Measurements from ENCODE around the gene BMPR1A. TPM values are rescaled to one million over a fixed set of nuclear protein-coding genes. Genes with fewer than 3 reads are reported as not detected.
A peak's percentile ranks its signal among the peaks of the same experiment; 100 is the strongest.

Gene BMPR1A
- total RNA-seq, 6 experiments from 2014 or later = 9.9 to 20.4 (median 12.4) TPM

DNA sequence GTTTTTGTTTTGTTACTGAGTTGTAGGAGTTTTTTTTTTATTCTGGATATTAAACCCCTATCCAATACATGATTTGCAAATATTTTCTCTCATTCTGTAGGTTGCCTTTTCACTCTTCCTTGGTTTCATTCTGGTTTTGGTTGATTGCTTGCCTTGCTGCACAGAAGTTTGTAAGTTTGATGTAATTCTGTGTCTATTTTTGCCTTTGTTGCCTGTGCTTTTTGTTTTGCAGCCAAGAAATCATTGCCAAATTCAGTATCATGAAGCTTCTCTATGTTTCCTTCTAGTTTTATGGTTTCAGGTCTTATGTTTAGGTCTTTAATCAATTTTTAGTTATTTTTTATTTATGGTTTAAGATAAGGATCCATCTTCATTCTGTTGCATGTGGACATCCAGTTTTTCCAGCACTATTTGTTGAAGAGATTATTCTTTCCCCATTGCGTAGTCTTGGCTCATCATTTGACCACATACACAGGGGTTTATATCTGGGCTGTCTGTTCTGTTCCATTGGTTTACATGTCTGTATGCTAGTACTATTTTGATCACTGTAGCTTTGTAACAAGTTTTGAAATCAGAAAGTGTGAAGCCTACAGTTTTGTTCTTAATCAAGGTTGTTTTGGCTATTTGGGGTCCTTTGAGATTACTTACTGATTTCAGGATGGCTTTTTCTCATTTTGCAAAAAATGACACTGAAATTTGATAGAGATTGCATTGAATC lies 26.4 kb downstream of the BMPR1A start:
- 63% methylated on average over 1 of the region's 1 CpG for WGBS (ENCODE audit: insufficient coverage, low coverage, low lambda C conversion rate, missing lambda C conversion rate)
- H3K4me3 ChIP-seq = no peak overlapping the region
- ATAC-seq (no peak), DNase-seq (no peak)
- no peaks in the 10 kb centered on the region for H3K9me3 ChIP-seq
- H3K27me3 ChIP-seq = no peaks in the 10 kb centered on the region
- peaks cover 0 to 8% (median 4%) of the 10 kb centered on the region in 4 donors for H3K4me1 ChIP-seq
- TF ChIP-seq, protein P1, sequence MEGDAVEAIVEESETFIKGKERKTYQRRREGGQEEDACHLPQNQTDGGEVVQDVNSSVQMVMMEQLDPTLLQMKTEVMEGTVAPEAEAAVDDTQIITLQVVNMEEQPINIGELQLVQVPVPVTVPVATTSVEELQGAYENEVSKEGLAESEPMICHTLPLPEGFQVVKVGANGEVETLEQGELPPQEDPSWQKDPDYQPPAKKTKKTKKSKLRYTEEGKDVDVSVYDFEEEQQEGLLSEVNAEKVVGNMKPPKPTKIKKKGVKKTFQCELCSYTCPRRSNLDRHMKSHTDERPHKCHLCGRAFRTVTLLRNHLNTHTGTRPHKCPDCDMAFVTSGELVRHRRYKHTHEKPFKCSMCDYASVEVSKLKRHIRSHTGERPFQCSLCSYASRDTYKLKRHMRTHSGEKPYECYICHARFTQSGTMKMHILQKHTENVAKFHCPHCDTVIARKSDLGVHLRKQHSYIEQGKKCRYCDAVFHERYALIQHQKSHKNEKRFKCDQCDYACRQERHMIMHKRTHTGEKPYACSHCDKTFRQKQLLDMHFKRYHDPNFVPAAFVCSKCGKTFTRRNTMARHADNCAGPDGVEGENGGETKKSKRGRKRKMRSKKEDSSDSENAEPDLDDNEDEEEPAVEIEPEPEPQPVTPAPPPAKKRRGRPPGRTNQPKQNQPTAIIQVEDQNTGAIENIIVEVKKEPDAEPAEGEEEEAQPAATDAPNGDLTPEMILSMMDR (IDR thresholded peaks at IDR 0.05) = no peak
- no peak for TF ChIP-seq POLR2A (IDR thresholded peaks at IDR 0.05)
- H3K36me3 ChIP-seq = no peaks in the 10 kb centered on the region
- no peak overlapping the region for H3K27ac ChIP-seq
- intact Hi-C loops (cut with DNase I) = no loop called here

DNA sequence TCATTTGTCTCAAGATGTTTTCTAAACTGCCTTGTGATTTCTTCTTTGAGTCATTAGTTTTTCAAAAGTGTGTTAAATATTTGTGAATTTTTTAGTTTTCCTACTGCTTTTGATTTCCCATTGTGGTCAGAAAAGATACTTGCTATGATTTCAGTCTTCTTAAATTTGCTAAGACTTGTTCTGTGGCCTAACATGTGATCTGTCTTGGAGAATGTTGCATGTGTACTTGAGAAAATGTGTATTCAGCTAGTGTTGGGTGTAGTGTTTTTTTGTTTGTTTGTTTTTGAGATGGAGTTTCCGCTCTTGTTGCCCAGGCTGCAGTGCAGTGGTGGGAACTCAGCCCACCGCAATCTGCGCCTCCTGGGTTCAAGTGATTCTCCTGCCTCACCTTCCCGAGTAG lies 28.6 kb downstream of the BMPR1A start:
- no peak overlapping the region for H3K27ac ChIP-seq
- ATAC-seq = no peak
- no peaks in the 10 kb centered on the region for H3K9me3 ChIP-seq
- H3K4me1 ChIP-seq = no peaks in the 10 kb centered on the region
- H3K27me3 ChIP-seq = no peaks in the 10 kb centered on the region
- WGBS (ENCODE audit: insufficient coverage, low coverage, low lambda C conversion rate, missing lambda C conversion rate) = 96% methylated on average over 4 of the region's 4 CpGs
- no peak overlapping the region for H3K4me3 ChIP-seq
- no peaks in the 10 kb centered on the region for H3K36me3 ChIP-seq
- DNase-seq = no peak
- no peak for TF ChIP-seq POLR2A (IDR thresholded peaks at IDR 0.05)
- TF ChIP-seq, protein P1 (IDR thresholded peaks at IDR 0.05) = no peak
- intact Hi-C loops (cut with DNase I) = no loop called here

DNA sequence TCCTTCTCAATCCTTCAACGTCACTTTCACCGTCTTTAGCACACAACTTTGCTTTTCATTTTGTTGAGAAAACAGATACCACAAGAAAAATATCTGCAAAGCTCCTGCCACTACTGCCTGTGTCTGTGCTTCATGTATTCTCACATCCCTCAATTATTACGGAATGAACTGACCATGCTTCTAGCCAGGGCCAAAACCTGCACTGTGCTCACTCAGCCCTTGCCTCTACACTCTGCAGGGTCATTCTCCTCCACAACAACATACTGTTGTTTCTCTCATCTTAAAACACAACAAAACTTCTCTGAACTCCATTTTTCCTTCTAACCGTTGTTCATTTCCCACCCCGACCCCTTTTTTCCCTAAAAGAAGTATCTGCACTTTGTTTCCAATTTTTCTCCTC lies 29.5 kb downstream of the BMPR1A start:
- Histone ChIP-seq H3K9me3 (no peaks in the 10 kb centered on the region), H3K36me3 (no peaks in the 10 kb centered on the region), H3K27ac (no peak overlapping the region), H3K4me3 (no peak overlapping the region), H3K4me1 (no peaks in the 10 kb centered on the region), H3K27me3 (no peaks in the 10 kb centered on the region)
- intact Hi-C loops (cut with DNase I) = no loop called here
- TF ChIP-seq, protein P1 (IDR thresholded peaks at IDR 0.05) = no peak
- TF ChIP-seq POLR2A (IDR thresholded peaks at IDR 0.05) = no peak
- WGBS (ENCODE audit: insufficient coverage, low coverage, low lambda C conversion rate, missing lambda C conversion rate) = 71% methylated on average over 5 of the region's 5 CpGs
- no peak for DNase-seq
- ATAC-seq = no peak

DNA sequence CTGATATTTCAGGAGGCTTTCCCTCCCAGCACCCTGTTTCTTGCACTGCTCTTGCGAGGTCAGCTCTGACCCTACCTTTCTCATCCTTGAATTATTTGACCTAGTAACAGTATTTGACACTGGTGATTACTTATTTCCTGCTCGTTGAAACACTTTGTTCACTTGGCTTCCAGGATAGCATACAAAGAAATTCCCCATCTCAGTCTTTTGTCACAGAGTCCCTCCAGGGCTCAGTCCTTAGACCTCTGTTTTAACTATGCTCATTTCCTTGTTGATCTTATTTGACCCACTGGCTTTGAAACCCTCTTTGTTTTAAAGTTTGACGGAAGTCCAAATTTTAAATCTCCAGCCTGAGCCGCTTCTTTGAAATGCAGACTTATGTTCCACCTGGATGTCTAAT lies 29.9 kb downstream of the BMPR1A start:
- no peak for DNase-seq
- WGBS (ENCODE audit: insufficient coverage, low coverage, low lambda C conversion rate, missing lambda C conversion rate) = 67% methylated on average over 4 of the region's 4 CpGs
- H3K4me3 ChIP-seq = no peak overlapping the region
- no peak for TF ChIP-seq POLR2A (IDR thresholded peaks at IDR 0.05)
- TF ChIP-seq, protein P1 (IDR thresholded peaks at IDR 0.05) = no peak
- intact Hi-C loops (cut with DNase I) = no loop called here
- peak in 2 of 4 donors; percentile 24 to 38 for ATAC-seq
- H3K9me3 ChIP-seq = no peaks in the 10 kb centered on the region
- H3K4me1 ChIP-seq = no peaks in the 10 kb centered on the region
- no peak overlapping the region for H3K27ac ChIP-seq
- H3K27me3 ChIP-seq = no peaks in the 10 kb centered on the region
- no peaks in the 10 kb centered on the region for H3K36me3 ChIP-seq

Measured in right lobe of liver (tissue), 6 donors.